Activated gamma-delta T cell (primary cell): ENCODE measurements around the gene CRYBG3.
"Not testable (repeated sequence)": the region's sequence is repeated elsewhere in the genome, so short reads cannot be mapped to it uniquely, and the experiment has no call there.

Experiments
- DNase-seq: peaks from one replicate; lab custom pipeline; 2025; lab: John Stamatoyannopoulos, UW

Gene CRYBG3

GRCh38 chr3:97896547-97896946, 74.7 kb downstream of the CRYBG3 start:
- DNase-seq = no peak

DNA sequence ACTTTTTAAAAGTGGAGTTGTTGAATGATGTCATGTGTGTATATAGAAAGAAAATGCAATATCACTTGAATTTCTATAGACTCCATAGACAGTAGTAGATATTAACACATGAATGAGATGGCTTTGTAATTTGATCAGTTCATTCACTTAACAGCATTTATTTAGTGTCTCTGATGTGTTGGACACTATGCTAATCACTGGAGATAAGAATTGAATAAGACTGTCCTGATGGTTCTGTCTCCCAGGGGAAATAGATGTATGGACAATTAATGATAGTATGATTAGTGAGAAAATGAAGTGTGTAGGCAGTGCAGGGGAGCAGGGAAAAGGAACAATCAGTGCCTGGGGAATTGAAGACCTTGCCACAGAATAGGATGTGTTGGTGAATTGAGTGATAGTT, 77.5 kb downstream of the CRYBG3 start:
- DNase-seq = no peak

DNA sequence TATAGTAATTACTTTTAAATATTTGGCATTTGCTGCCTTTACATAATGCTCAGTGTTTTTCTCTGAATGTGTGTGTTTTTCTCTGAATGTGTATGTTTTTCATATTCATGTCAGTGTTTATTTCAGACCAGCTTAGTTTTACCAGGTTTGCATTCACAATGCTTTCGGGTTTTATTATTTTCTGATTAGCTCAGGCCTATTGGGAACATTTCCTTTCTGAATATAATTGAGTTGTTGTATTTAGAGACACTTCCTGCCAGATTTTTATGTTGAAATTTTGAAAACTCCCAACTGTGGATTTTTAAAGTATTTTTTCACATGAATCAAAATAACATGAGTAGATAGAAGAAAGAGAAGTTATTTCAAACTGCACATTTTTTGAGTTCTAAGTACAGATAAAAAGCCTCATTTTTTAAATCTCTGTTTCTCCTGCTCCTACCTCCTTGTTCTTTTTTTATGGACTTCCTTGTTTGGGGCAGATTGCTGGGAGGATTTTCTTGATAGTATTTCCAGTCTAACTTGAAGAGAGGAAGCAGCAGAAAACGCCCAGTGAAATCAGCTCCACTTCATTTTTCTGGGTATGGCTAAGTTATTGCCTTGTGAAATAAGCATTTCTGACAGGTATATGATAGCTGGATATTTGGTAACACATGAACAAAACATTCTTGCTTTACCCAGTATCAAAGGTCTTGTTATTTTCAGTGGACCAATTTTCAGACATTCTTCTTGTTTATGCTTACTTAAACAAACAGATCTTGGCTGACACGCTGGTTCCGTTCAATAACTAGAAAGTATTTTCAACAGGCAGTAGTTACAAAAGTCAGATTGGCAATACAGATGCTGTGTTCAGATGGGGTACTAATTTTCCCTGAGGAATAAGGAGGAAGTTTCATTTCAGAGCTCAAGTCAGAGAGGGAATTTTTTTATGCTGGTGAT, 79.8 kb downstream of the CRYBG3 start:
- DNase-seq = no peak

GRCh38 chr3:97909830-97910229, 88.0 kb downstream of the CRYBG3 start:
- not testable (repeated sequence) for DNase-seq

DNA sequence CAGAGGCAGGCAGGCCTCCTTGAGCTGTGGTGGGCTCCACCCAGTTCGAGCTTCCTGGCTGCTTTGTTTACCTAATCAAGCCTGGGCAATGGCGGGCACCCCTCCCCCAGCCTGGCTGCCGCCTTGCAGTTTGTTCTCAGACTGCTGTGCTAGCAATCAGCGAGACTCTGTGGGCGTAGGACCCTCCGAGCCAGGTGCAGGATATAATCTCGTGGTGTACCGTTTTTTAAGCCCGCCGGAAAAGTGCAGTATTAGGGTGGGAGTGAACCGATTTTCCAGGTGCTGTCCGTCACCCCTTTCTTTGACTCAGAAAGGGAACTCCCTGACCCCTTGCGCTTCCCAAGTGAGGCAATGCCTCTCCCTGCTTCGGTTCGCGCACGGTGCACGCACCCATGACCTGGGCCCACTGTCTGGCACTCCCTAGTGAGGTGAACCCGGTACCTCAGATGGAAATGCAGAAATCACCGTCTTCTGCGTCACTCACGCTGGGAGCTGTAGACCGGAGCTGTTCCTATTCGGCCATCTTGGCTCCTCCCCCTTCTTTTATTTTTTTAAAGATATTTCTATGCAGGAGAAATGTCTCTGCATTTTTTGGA, 88.5 kb downstream of the CRYBG3 start:
- not testable (repeated sequence) for DNase-seq

- DNase-seq = no peak
Observed at GRCh38 chr3:97910931-97911351, 89.1 kb downstream of the CRYBG3 start.

- no peak for DNase-seq
Observed at GRCh38 chr3:97911459-97911858, 89.6 kb downstream of the CRYBG3 start.

DNA sequence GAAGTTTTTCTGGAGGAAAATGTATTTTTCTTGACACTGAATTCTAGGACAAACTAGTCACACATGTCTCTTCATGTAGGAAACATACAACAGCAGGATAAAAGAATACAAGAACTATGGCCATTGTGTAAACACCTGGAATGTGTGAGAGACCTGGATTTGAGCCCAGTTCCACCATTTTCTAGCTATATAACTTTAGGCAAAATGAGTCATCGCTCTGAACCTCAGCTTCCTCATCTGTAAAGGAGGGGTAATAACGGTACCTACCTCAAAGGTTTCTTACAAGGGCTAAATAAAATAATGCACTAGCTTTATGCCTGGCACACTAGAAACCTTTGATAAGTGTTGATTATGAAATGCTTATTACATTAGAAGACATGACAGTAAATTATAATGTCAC, 92.6 kb downstream of the CRYBG3 start:
- DNase-seq = no peak

DNA sequence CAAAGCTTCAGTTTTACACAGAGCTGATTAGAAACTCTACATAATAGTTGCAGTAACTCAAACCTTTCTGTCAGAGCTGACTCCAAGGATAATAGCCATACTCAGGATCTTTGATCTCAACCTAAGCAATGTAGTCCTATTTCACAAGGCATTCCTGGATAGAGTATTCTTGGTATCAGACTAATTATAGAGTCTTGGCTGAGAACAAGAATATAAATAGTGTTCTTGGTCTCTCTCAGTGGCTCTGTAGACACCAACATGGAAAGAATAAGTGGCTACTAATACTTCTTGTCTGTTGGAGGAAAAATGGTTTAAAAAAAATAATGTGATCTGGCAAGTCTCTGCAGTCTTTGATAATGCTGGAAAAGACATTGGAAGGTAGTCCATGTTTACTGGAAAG, 94.8 kb downstream of the CRYBG3 start:
- no peak for DNase-seq

GRCh38 chr3:97917813-97918536, 96.2 kb downstream of the CRYBG3 start:
- DNase-seq = no peak

- no peak for DNase-seq
Observed at GRCh38 chr3:97927704-97928103, 105.9 kb downstream of the CRYBG3 start.

DNA sequence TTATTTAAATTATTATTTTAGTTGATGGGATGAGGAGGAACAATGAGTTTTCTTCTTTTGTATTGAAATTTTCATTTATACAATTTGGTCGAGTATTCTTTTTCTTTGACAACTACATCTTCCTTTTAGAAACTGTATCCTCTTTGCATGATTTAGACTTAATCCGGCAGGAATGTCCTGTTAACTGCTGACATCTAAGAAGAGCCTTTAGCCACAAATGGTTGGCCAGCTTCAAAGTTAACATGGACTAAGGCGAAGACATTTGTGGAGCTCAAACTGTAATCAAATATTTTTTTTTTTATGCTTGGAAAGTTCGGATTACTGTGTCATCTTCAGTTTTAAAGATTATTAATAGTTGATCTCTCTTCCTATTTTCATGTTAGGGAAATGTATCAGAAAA, 107.2 kb downstream of the CRYBG3 start:
- no peak for DNase-seq

GRCh38 chr3:97930018-97930417, 108.2 kb downstream of the CRYBG3 start:
- no peak for DNase-seq

DNA sequence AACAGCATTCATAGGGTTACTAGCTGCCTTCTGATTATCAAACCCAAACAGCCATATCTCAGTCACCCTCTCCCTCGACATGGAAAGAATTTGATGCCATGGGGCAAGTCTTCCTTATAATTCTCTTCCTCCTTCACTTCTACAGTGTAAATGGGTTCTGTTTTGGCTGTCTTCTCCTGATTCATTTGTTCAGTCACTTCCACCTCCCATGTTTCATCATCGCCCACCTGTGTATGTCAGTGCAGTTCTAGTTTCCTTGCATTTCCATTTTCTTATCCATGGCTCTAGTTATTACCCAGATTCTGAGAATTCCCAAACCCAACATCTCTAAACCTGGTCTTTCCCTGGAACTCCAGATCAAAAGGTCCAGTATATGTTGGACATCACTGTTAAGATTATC, 109.4 kb downstream of the CRYBG3 start:
- DNase-seq = no peak

GRCh38 chr3:97932387-97932801, 110.6 kb downstream of the CRYBG3 start:
- DNase-seq = no peak

DNA sequence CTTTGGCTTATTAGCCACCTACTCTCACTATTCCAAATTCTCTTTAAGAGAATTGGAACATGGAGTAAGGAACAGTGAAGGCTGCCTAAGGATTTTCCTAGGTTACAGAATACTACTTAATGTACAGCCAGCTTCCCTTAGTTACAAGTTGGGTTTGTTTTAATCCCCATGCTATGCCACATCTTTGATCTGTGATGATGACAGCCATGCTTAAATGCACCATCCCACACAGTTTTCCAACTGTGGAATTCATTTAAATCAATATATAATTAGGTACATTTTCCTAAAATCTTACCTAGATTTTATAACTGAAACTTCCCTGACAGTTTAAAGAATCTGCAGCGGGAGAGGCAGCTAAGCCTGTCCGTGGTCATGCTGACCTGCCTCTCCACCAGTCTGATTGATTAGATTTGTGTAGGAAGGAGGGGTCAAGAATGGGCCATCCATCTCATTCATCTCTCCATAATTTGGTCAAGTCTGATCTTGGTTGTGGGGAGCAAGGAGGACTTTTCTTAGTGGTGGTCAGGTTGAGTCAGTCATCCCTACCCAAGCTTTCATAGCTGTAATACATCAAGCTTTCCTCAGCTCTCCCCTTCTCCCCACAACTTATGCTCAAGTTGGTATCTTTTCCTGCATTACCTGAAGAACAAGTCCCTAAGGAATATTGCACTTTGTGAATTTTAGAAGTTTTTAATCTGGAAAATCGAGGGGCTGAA, 113.3 kb downstream of the CRYBG3 start:
- no peak for DNase-seq

DNA sequence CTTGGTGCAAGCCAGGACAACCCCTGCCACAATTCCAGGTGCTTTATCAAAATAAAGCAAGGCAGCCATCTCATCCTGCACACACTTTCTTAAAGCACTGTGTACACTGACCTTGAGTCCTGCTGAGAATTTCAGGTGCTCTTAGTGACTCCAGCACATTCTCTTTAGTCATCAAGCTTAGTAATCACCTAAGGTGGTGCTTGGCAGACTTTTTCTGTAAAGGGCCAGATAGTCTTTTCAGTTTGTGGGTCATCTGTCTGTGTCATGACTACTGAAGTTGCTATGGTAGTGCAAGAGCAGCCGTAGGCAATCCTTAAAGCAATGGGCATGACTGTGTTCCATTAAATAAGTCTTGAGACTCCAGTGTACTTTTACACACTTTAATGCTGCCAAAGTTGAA, 114.0 kb downstream of the CRYBG3 start:
- DNase-seq = no peak

DNA sequence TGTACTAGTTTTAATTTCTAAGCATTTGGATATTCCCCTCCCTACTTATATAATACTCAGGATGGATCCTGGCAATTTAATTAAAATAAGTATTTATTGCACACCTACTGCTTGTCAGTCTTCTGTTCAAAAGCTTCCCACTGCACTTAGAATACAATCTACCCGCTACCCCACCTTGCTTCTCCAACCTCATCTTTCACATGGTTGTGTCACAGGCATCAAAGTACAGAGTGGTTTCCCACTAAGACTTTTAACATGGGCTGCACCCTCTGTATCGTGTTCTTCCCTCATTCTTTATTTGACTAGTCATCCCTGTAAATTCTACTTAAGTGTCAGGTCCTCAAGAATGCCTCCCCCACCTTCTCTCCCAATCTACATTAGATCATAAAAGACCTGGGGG, 115.4 kb downstream of the CRYBG3 start:
- DNase-seq = no peak

DNA sequence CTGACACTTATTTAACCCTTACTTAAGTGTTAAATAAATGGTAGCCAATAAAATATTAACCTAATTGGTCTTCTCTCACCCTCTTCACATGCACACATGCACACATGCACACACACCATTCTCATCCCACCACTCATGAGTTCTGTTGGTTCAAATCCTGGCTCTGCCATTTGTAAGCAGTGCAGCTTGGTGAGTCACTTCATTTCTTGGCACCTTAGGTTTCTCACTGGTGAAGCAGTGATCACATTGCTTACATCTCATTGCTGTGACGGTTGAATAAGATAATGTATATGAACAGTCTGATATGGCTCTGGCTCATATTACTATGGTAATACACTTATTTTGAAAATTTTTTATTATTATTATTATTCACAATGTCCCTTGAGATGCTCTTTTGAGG, 116.6 kb downstream of the CRYBG3 start:
- no peak for DNase-seq

GRCh38 chr3:97939401-97939800, 117.6 kb downstream of the CRYBG3 start:
- DNase-seq = no peak

GRCh38 chr3:97940034-97940433, 118.2 kb downstream of the CRYBG3 start:
- DNase-seq = no peak
